Ectodermal cell (in vitro differentiated cells): ENCODE measurements around the gene SOS1.

ENCODE experiments used
- H3K27ac ChIP-seq: 2 replicates; pipeline ENCODE4 v1.7.0; 2013; ENCODE audit warnings: mild to moderate bottlenecking, low read depth, low read length; ENCODE audit not compliant: insufficient read depth, poor library complexity, severe bottlenecking
- H3K27me3 ChIP-seq: 2 replicates; pipeline ENCODE4 v1.7.0; 2013; ENCODE audit warnings: mild to moderate bottlenecking, low read length; ENCODE audit not compliant: insufficient read depth, control insufficient read depth, poor library complexity, severe bottlenecking
- H3K36me3 ChIP-seq: one replicate; pipeline ENCODE4 v1.7.0; 2013; ENCODE audit warnings: low read length; ENCODE audit not compliant: control insufficient read depth, insufficient read depth
- H3K4me1 ChIP-seq: one replicate; pipeline ENCODE4 v1.7.0; 2013; ENCODE audit warnings: low read length; ENCODE audit not compliant: control insufficient read depth, insufficient read depth
- H3K4me3 ChIP-seq: 2 replicates; pipeline ENCODE4 v1.7.0; 2013; ENCODE audit warnings: low read depth, low read length, control low read depth; ENCODE audit not compliant: insufficient read depth
- H3K9me3 ChIP-seq: 2 replicates; pipeline ENCODE4 v1.7.0; 2013; ENCODE audit warnings: mild to moderate bottlenecking, low read length, moderate library complexity; ENCODE audit not compliant: control insufficient read depth
- WGBS, 2 experiments: methylation state at CpG; one replicate each; pipeline ENCODE4 v1.1.7; 2013; ENCODE audit warnings: missing lambda C conversion rate in 2 of 2; 5-methylcytosine and 5-hydroxymethylcytosine counted together

The SOS1 gene

GRCh38 chr2:38978296-38978903 is 142.5 kb downstream of the SOS1 start:
- WGBS, 2 experiments = 92 to 93% methylated on average over 5 of the region's 5 CpGs

GRCh38 chr2:38977047-38977446 is 143.8 kb downstream of the SOS1 start:
- Histone ChIP-seq H3K27ac (no peak overlapping the region), H3K9me3 (no peaks in the 10 kb centered on the region), H3K36me3 (no peaks in the 10 kb centered on the region), H3K4me3 (no peak overlapping the region), H3K4me1 (no peaks in the 10 kb centered on the region), H3K27me3 (no peaks in the 10 kb centered on the region)
- WGBS, 2 experiments = 95 to 98% methylated on average over 2 to 3 of the region's 3 CpGs

More at GRCh38 chr2:38978296-38978903, 142.5 kb downstream of the SOS1 start:
- no peak overlapping the region for H3K4me3 ChIP-seq
- H3K36me3 ChIP-seq = no peaks in the 10 kb centered on the region
- no peaks in the 10 kb centered on the region for H3K9me3 ChIP-seq
- no peaks in the 10 kb centered on the region for H3K27me3 ChIP-seq
- H3K27ac ChIP-seq = no peak overlapping the region
- no peaks in the 10 kb centered on the region for H3K4me1 ChIP-seq

GRCh38 chr2:38975042-38975441 is 145.8 kb downstream of the SOS1 start:
- WGBS, 2 experiments = 93 to 95% methylated on average over 2 to 6 of the region's 6 CpGs
- H3K4me1 ChIP-seq = no peaks in the 10 kb centered on the region
- no peaks in the 10 kb centered on the region for H3K36me3 ChIP-seq
- H3K4me3 ChIP-seq = no peak overlapping the region
- H3K27me3 ChIP-seq = no peaks in the 10 kb centered on the region
- H3K27ac ChIP-seq = no peak overlapping the region
- no peaks in the 10 kb centered on the region for H3K9me3 ChIP-seq

- H3K9me3 ChIP-seq = no peaks in the 10 kb centered on the region
- H3K4me1 ChIP-seq = no peaks in the 10 kb centered on the region
- H3K4me3 ChIP-seq = no peak overlapping the region
- H3K27me3 ChIP-seq = no peaks in the 10 kb centered on the region
- no peak overlapping the region for H3K27ac ChIP-seq
- no peaks in the 10 kb centered on the region for H3K36me3 ChIP-seq
Observed at GRCh38 chr2:38973266-38973665, 147.6 kb downstream of the SOS1 start.

- no peak overlapping the region for H3K27ac ChIP-seq
- H3K4me3 ChIP-seq = no peak overlapping the region
- H3K27me3 ChIP-seq = no peaks in the 10 kb centered on the region
- no peaks in the 10 kb centered on the region for H3K4me1 ChIP-seq
- H3K36me3 ChIP-seq = no peaks in the 10 kb centered on the region
- no peaks in the 10 kb centered on the region for H3K9me3 ChIP-seq
- WGBS, 2 experiments = 93 to 95% methylated on average over 4 of the region's 4 CpGs
Observed at GRCh38 chr2:38971377-38971776, 149.5 kb downstream of the SOS1 start.

GRCh38 chr2:38968021-38968420 is 152.8 kb downstream of the SOS1 start:
- WGBS, 2 experiments = 93 to 96% methylated on average over 2 of the region's 2 CpGs
- no peaks in the 10 kb centered on the region for H3K27me3 ChIP-seq
- no peak overlapping the region for H3K27ac ChIP-seq
- H3K4me3 ChIP-seq = no peak overlapping the region
- H3K9me3 ChIP-seq = no peaks in the 10 kb centered on the region
- H3K4me1 ChIP-seq = no peaks in the 10 kb centered on the region
- no peaks in the 10 kb centered on the region for H3K36me3 ChIP-seq

- Histone ChIP-seq H3K4me3 (no peak overlapping the region), H3K27ac (no peak overlapping the region), H3K4me1 (no peaks in the 10 kb centered on the region), H3K27me3 (no peaks in the 10 kb centered on the region), H3K9me3 (no peaks in the 10 kb centered on the region), H3K36me3 (no peaks in the 10 kb centered on the region)
- 50 to 79% methylated on average over 1 of the region's 1 CpG for WGBS, 2 experiments
Observed at GRCh38 chr2:38966678-38967077, 154.2 kb downstream of the SOS1 start.

- no peaks in the 10 kb centered on the region for H3K36me3 ChIP-seq
- H3K27me3 ChIP-seq = peaks cover under 1% of the 10 kb centered on the region
- H3K9me3 ChIP-seq = no peaks in the 10 kb centered on the region
- no peaks in the 10 kb centered on the region for H3K4me1 ChIP-seq
- no peak overlapping the region for H3K27ac ChIP-seq
- H3K4me3 ChIP-seq = no peak overlapping the region
- 88 to 96% methylated on average over 5 of the region's 5 CpGs for WGBS, 2 experiments
Observed at GRCh38 chr2:38966006-38966405, 154.8 kb downstream of the SOS1 start.

- peak overlapping the region; percentile 22 for H3K4me3 ChIP-seq
- 66 to 71% methylated on average over 34 of the region's 34 CpGs for WGBS, 2 experiments
- H3K27me3 ChIP-seq = peaks cover 17% of the 10 kb centered on the region
- no peaks in the 10 kb centered on the region for H3K9me3 ChIP-seq
- no peak overlapping the region for H3K27ac ChIP-seq
- H3K36me3 ChIP-seq = no peaks in the 10 kb centered on the region
- H3K4me1 ChIP-seq = no peaks in the 10 kb centered on the region
Observed at GRCh38 chr2:38960609-38961320, 160.1 kb downstream of the SOS1 start.

- H3K4me3 ChIP-seq = peak overlapping the region; percentile 22
- H3K27ac ChIP-seq = no peak overlapping the region
- peaks cover 17% of the 10 kb centered on the region for H3K27me3 ChIP-seq
- WGBS, 2 experiments = 61 to 62% methylated on average over 97 of the region's 97 CpGs
- H3K9me3 ChIP-seq = no peaks in the 10 kb centered on the region
- no peaks in the 10 kb centered on the region for H3K36me3 ChIP-seq
- no peaks in the 10 kb centered on the region for H3K4me1 ChIP-seq
Observed at GRCh38 chr2:38959938-38960608, 160.8 kb downstream of the SOS1 start.
